HepG2 (cell line): ENCODE data around the gene LIPE. TPM values are rescaled to one million over a fixed set of nuclear protein-coding genes. Genes with fewer than 3 reads are reported as not detected.

Experiments used
- AGO1 ChIP-seq: fragments of 200-400 bp; formaldehyde crosslinking; IDR thresholded peaks from 2 replicates; pipeline ENCODE4 v1.6.1; 2017; ENCODE audit warnings: mild to moderate bottlenecking, low read depth, low read length, moderate library complexity; ENCODE audit not compliant: poor library complexity, severe bottlenecking
- ATF4 ChIP-seq, 2 experiments: fragments of 450-650 bp in 1 of 2; sonication (generic) in 1 of 2; formaldehyde crosslinking; IDR thresholded peaks; 2 replicates each; pipeline versions ENCODE4 v1.5.0 to v1.8.0; 2020 to 2022; ENCODE audit warnings: mild to moderate bottlenecking in 1 of 2, missing genetic modification reagents in 1 of 2
- CREBL2 ChIP-seq: sonication (generic); formaldehyde crosslinking; IDR thresholded peaks from 2 replicates; pipeline ENCODE4 v1.8.1; 2023; ENCODE audit warnings: missing genetic modification reagents, mild to moderate bottlenecking, borderline replicate concordance
- ISX ChIP-seq: sonication (generic); formaldehyde crosslinking; conservative IDR thresholded peaks from 2 replicates; pipeline ENCODE4 v1.5.0; 2020; ENCODE audit warnings: missing genetic modification reagents
- MED1 ChIP-seq: sonication (generic); formaldehyde crosslinking; IDR thresholded peaks from 2 replicates; pipeline ENCODE4 v1.4.0; 2020; ENCODE audit warnings: missing genetic modification reagents
- SOX5 ChIP-seq: IDR thresholded peaks from 2 replicates; pipeline ENCODE4 v1.6.1; 2016; ENCODE audit warnings: borderline replicate concordance
- SOX6 ChIP-seq, 2 experiments: fragments of 450-650 bp in 1 of 2; sonication (generic) in 1 of 2; formaldehyde crosslinking in 1 of 2; IDR thresholded peaks; 2 replicates each; pipeline versions ENCODE4 v1.4.0 to v1.6.1; 2017 to 2020; ENCODE audit warnings: antibody characterized with exemption in 1 of 2, mild to moderate bottlenecking in 1 of 2, missing genetic modification reagents in 1 of 2
- SP140L ChIP-seq: sonication (generic); formaldehyde crosslinking; IDR thresholded peaks from 2 replicates; pipeline ENCODE4 v1.4.0; 2020; ENCODE audit warnings: missing genetic modification reagents, borderline replicate concordance
- SRSF4 ChIP-seq: fragments of 200-400 bp; formaldehyde crosslinking; IDR thresholded peaks from one replicate; pipeline ENCODE4 v1.6.1; 2018; ENCODE audit warnings: mild to moderate bottlenecking, low read depth, low read length, moderate library complexity; ENCODE audit not compliant: poor library complexity, severe bottlenecking
- TBP ChIP-seq: sonication (generic); formaldehyde crosslinking; IDR thresholded peaks from 2 replicates; pipeline ENCODE4 v1.5.0; 2020; ENCODE audit warnings: missing genetic modification reagents
- ZC3H13 ChIP-seq: sonication (generic); formaldehyde crosslinking; IDR thresholded peaks from 2 replicates; pipeline ENCODE4 v1.8.1; 2023; ENCODE audit warnings: mild to moderate bottlenecking, missing genetic modification reagents, moderate library complexity
- ZNF460 ChIP-seq: sonication (generic); formaldehyde crosslinking; IDR thresholded peaks from 2 replicates; pipeline ENCODE4 v1.5.1; 2020; ENCODE audit warnings: missing genetic modification reagents, mild to moderate bottlenecking, borderline replicate concordance
- ZNF572 ChIP-seq: sonication (generic); formaldehyde crosslinking; IDR thresholded peaks from 2 replicates; pipeline ENCODE4 v1.5.1; 2020; ENCODE audit warnings: mild to moderate bottlenecking, missing genetic modification reagents
- ZNF691 ChIP-seq: sonication (generic); formaldehyde crosslinking; IDR thresholded peaks from 2 replicates; pipeline ENCODE4 v1.4.0; 2020; ENCODE audit warnings: missing genetic modification reagents, low read depth, mild to moderate bottlenecking, borderline replicate concordance
- ZNF83 ChIP-seq: sonication (generic); formaldehyde crosslinking; IDR thresholded peaks from 2 replicates; pipeline ENCODE4 v1.4.0; 2020; ENCODE audit warnings: missing genetic modification reagents, mild to moderate bottlenecking, borderline replicate concordance
- polyA plus RNA-seq, 8 experiments: library from polyadenylated mRNA; depleted of rRNA in 3 of 8; stranded (reverse) in 7 of 8; unstranded in 1 of 8; fragments of >200 nt; fragmentation: Illumina TruSeq in 4 of 8; extraction: Trizol in 4 of 8; gene quantifications; 2 replicates each; pipeline versions ENCODE4 v1.2.1 to v1.2.3, GENCODE V29; 2011 to 2016; ENCODE audit warnings: low read depth in 4 of 8, missing spikeins in 1 of 8, mixed read lengths in 1 of 8; ENCODE audit not compliant: insufficient read depth in 1 of 8
- total RNA-seq, 5 experiments: library from RNA; depleted of rRNA; stranded (reverse); fragments of >200 nt; fragmentation: Illumina TruSeq; extraction: Trizol; gene quantifications; 2 replicates each; pipeline ENCODE4 v1.2.3, GENCODE V29; 2016; ENCODE audit warnings: low read depth in 1 of 5
- TF ChIP-seq, protein P1 (sequence below), 2 experiments: sonication (generic) in 1 of 2; formaldehyde crosslinking in 1 of 2; IDR thresholded peaks; 2 replicates each; pipeline versions ENCODE4 v1.4.0 to v1.6.1; 2016 to 2020; ENCODE audit warnings: borderline replicate concordance in 1 of 2, low read depth in 1 of 2, mild to moderate bottlenecking in 1 of 2, missing genetic modification reagents in 1 of 2
- TF ChIP-seq, protein P2 (sequence below): sonication (generic); formaldehyde crosslinking; IDR thresholded peaks from 2 replicates; pipeline ENCODE4 v1.5.0; 2020; ENCODE audit warnings: mild to moderate bottlenecking, missing genetic modification reagents

The LIPE gene
- total and polyA plus RNA-seq, 2 of the 13 experiments (the other 11 are each of a cell fraction or from before 2014, with no cell fraction given) = not detected

GRCh38 chr19:42433503-42434260 is 6.5 kb upstream of the LIPE start (continued):
- TF ChIP-seq, protein P1, sequence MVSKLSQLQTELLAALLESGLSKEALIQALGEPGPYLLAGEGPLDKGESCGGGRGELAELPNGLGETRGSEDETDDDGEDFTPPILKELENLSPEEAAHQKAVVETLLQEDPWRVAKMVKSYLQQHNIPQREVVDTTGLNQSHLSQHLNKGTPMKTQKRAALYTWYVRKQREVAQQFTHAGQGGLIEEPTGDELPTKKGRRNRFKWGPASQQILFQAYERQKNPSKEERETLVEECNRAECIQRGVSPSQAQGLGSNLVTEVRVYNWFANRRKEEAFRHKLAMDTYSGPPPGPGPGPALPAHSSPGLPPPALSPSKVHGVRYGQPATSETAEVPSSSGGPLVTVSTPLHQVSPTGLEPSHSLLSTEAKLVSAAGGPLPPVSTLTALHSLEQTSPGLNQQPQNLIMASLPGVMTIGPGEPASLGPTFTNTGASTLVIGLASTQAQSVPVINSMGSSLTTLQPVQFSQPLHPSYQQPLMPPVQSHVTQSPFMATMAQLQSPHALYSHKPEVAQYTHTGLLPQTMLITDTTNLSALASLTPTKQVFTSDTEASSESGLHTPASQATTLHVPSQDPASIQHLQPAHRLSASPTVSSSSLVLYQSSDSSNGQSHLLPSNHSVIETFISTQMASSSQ (IDR thresholded peaks at IDR 0.05; ENCODE audit: low read depth) = no peak
- TF ChIP-seq, protein P1 (CRISPR knock-in tag; IDR thresholded peaks at IDR 0.05; ENCODE audit: borderline replicate concordance) = 0 out of 2 replicates have a peak, but pooled peaks have one; percentile 40
- no peak for TF ChIP-seq ZC3H13
- TF ChIP-seq MED1 (CRISPR knock-in tag) = peak; percentile 81
- no peak for TF ChIP-seq SRSF4
- no peak for TF ChIP-seq ZNF460
- TF ChIP-seq SOX6 (IDR thresholded peaks at IDR 0.05) = no peak
- TF ChIP-seq SOX6 (CRISPR knock-in tag; IDR thresholded peaks at IDR 0.05) = peak; percentile 93
- TF ChIP-seq SP140L (CRISPR knock-in tag) = no peak
- no peak for TF ChIP-seq ISX
- TF ChIP-seq TBP = no peak
- peak in 1 of 2 experiments; percentile 96; a peak in 2 of 4 replicates for TF ChIP-seq ATF4 (CRISPR knock-in tag; IDR thresholded peaks at IDR 0.05)
- no peak for TF ChIP-seq ZNF572 (CRISPR knock-in tag)
- no peak for TF ChIP-seq AGO1
- TF ChIP-seq ZNF83 (CRISPR knock-in tag) = no peak
- TF ChIP-seq CREBL2 (CRISPR knock-in tag) = 0 out of 2 replicates have a peak, but pooled peaks have one; percentile 28
- TF ChIP-seq SOX5 (CRISPR knock-in tag) = peak; percentile 69; the same call in 1 of the 2 replicates
- TF ChIP-seq, protein P2, sequence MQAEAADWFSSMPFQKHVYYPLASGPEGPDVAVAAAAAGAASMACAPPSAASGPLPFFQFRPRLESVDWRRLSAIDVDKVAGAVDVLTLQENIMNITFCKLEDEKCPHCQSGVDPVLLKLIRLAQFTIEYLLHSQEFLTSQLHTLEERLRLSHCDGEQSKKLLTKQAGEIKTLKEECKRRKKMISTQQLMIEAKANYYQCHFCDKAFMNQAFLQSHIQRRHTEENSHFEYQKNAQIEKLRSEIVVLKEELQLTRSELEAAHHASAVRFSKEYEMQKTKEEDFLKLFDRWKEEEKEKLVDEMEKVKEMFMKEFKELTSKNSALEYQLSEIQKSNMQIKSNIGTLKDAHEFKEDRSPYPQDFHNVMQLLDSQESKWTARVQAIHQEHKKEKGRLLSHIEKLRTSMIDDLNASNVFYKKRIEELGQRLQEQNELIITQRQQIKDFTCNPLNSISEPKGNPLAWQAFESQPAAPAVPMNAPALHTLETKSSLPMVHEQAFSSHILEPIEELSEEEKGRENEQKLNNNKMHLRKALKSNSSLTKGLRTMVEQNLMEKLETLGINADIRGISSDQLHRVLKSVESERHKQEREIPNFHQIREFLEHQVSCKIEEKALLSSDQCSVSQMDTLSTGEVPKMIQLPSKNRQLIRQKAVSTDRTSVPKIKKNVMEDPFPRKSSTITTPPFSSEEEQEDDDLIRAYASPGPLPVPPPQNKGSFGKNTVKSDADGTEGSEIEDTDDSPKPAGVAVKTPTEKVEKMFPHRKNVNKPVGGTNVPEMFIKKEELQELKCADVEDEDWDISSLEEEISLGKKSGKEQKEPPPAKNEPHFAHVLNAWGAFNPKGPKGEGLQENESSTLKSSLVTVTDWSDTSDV (CRISPR knock-in tag) = no peak
- peak; percentile 82; the same call in 1 of the 2 replicates for TF ChIP-seq ZNF691 (CRISPR knock-in tag)
